Peyer's patch (tissue), 4 donors: ENCODE measurements around the gene DBNL. TPM values are rescaled to one million over a fixed set of nuclear protein-coding genes. Genes with fewer than 3 reads are reported as not detected.

Experiments used
- DNase-seq, 3 donors: peaks; one replicate each; pipeline ENCODE4 v3.0.0-alpha.2; 2017 to 2019
- H3K27ac ChIP-seq, 4 donors: fragments of 200-600 bp; sonication (generic); one replicate each; pipeline ENCODE4 v1.5.1; 2016 to 2019
- H3K27me3 ChIP-seq, 2 donors: fragments of 200-600 bp; sonication (generic); one replicate each; pipeline ENCODE4 v1.5.1; 2019
- H3K36me3 ChIP-seq, 3 donors: fragments of 200-600 bp; sonication (generic); one replicate each; pipeline ENCODE4 v1.5.1; 2016 to 2019
- H3K4me1 ChIP-seq, 4 donors: fragments of 200-600 bp; sonication (generic); one replicate each; pipeline ENCODE4 v1.5.1; 2016 to 2019
- H3K4me3 ChIP-seq, 4 donors: fragments of 200-600 bp; sonication (generic); 1 replicate in 3 of 4; 2 replicates in 1 of 4; pipeline ENCODE4 v1.5.1; 2016 to 2019; ENCODE audit warnings: mild to moderate bottlenecking in 1 of 4
- H3K9me3 ChIP-seq, 4 donors: fragments of 200-600 bp; sonication (generic); one replicate each; pipeline ENCODE4 v1.5.1; 2016 to 2019; ENCODE audit warnings: mild to moderate bottlenecking in 1 of 4
- CTCF ChIP-seq, 6 experiments: fragments of 450-650 bp in 4 of 6; fragments of 200-600 bp in 2 of 6; sonication (generic) in 1 of 6; IDR thresholded peaks; one replicate each; pipeline ENCODE4 v1.5.1; 2017 to 2019; ENCODE audit warnings: antibody characterized with exemption in 6 of 6, mild to moderate bottlenecking in 3 of 6, moderate library complexity in 1 of 6
- POLR2A ChIP-seq, 2 donors: fragments of 450-650 bp; IDR thresholded peaks; one replicate each; pipeline ENCODE4 v1.5.1; 2017; ENCODE audit warnings: antibody characterized with exemption in 2 of 2, mild to moderate bottlenecking in 2 of 2, moderate library complexity in 2 of 2
- total RNA-seq, 4 donors: library from RNA; depleted of rRNA; stranded (reverse); fragments of >200 nt; gene quantifications; one replicate each; pipeline ENCODE4 v1.1.0, GENCODE V29; 2016

Gene DBNL
- total RNA-seq, 4 donors from 2014 or later, result 100 to 303 (median 111) TPM

- peak in 2 of 3 donors; percentile 76 to 78 for DNase-seq
- H3K27me3 ChIP-seq, result no peaks in the 10 kb centered on the region
- peak in 1 of 6 experiments; percentile 12 for TF ChIP-seq CTCF (IDR thresholded peaks at IDR 0.05)
- TF ChIP-seq POLR2A (IDR thresholded peaks at IDR 0.05), result no peak
- H3K9me3 ChIP-seq, result no peaks in the 10 kb centered on the region
- H3K36me3 ChIP-seq, result peaks cover 0 to 81% (median 0%) of the 10 kb centered on the region in 3 donors
- H3K4me3 ChIP-seq, result no peak overlapping the region
- peak overlapping the region in 2 of 4 donors; percentile 9 to 76 for H3K27ac ChIP-seq
- H3K4me1 ChIP-seq, result peaks cover 7 to 51% (median 21%) of the 10 kb centered on the region in 4 donors
These were observed 31.8 kb downstream of the DBNL start for GRCh38 chr7:44076101-44076895.

GRCh38 chr7:44077061-44077460 lies 32.6 kb downstream of the DBNL start:
- peak in 2 of 3 donors; percentile 26 to 38 for DNase-seq
- Histone ChIP-seq H3K27ac (no peak overlapping the region), H3K4me1 (peaks cover 7 to 46% (median 22%) of the 10 kb centered on the region in 4 donors), H3K36me3 (peaks cover 0 to 81% (median 0%) of the 10 kb centered on the region in 3 donors), H3K9me3 (no peaks in the 10 kb centered on the region), H3K4me3 (no peak overlapping the region), H3K27me3 (no peaks in the 10 kb centered on the region)
- TF ChIP-seq POLR2A (IDR thresholded peaks at IDR 0.05) (no peak), CTCF (IDR thresholded peaks at IDR 0.05) (no peak)

GRCh38 chr7:44077681-44078091 lies 33.2 kb downstream of the DBNL start:
- Histone ChIP-seq H3K36me3 (peaks cover 0 to 79% (median 0%) of the 10 kb centered on the region in 3 donors), H3K27ac (no peak overlapping the region), H3K4me3 (no peak overlapping the region), H3K4me1 (peaks cover 7 to 40% (median 22%) of the 10 kb centered on the region in 4 donors), H3K27me3 (no peaks in the 10 kb centered on the region), H3K9me3 (no peaks in the 10 kb centered on the region)
- peak in 2 of 3 donors; percentile 26 to 40 for DNase-seq
- TF ChIP-seq POLR2A (IDR thresholded peaks at IDR 0.05) (no peak), CTCF (IDR thresholded peaks at IDR 0.05) (no peak)

DNA sequence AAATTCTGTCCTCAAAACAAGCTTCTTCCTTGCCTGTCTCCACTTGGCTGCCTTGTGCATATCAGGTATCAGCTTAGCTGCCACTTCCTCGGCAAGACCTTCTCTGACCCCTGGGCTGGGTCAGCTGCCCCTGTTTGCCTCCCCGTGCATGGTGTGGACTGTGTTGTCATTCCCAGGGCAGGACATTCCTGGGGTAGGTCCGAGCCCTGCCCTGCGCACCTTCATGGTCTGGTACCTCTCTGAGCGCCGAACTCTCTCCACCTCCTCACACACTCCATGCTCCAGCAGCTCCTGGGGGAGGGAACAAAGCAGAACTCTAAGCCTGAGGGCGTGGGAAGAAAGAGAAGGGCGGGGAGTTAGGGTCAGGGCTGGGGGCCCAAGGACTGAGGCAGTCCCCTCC lies 34.0 kb downstream of the DBNL start:
- no peaks in the 10 kb centered on the region for H3K9me3 ChIP-seq
- no peaks in the 10 kb centered on the region for H3K27me3 ChIP-seq
- H3K27ac ChIP-seq, result peak overlapping the region in 1 of 4 donors; percentile 10
- peaks cover 0 to 72% (median 0%) of the 10 kb centered on the region in 3 donors for H3K36me3 ChIP-seq
- peaks cover 0 to 32% (median 17%) of the 10 kb centered on the region in 4 donors for H3K4me1 ChIP-seq
- TF ChIP-seq CTCF (IDR thresholded peaks at IDR 0.05) (no peak), POLR2A (IDR thresholded peaks at IDR 0.05) (no peak)
- DNase-seq, result peak in 1 of 3 donors; percentile 34
- no peak overlapping the region for H3K4me3 ChIP-seq

DNA sequence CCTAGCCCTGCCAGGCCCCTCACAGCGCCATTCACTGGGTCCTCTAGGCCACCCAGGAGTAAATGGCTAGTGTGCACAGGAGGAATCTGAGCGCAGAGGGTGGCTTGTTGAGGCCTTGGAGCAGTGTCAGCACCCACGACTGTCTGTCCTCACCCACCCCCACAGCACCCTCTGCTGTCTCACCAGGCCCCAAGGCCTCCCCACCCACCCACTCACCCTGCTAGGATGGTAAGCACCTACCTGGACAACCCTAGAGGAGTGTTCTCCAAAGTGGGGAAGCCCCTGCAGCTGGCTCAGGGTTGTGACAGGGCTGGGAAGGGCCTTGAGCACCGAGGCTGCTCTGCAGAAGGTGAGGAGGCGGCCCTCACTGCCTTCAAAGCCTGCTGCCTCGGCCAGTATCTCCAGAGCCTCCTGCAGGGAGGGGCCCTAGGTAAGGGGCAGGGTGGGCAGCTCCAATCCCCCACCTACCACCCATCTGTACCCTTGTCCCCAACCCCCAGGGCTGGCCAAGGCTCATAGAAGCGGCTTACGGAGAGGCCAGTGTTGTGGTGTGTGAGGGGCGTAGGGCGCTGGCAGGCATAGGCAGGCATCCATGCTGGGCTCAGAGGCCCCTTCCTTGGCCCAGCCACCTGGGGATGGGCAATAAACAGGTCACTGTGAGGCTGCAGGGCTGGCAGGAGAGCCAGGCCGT lies 35.0 kb downstream of the DBNL start:
- TF ChIP-seq POLR2A (IDR thresholded peaks at IDR 0.05), result no peak
- Histone ChIP-seq H3K4me3 (no peak overlapping the region), H3K27me3 (no peaks in the 10 kb centered on the region), H3K9me3 (no peaks in the 10 kb centered on the region), H3K4me1 (peaks cover 0 to 22% (median 11%) of the 10 kb centered on the region in 4 donors), H3K36me3 (peaks cover 0 to 63% (median 0%) of the 10 kb centered on the region in 3 donors), H3K27ac (peak overlapping the region in 1 of 4 donors; percentile 92)
- DNase-seq, result peak in 1 of 3 donors; percentile 46
